ENCODE data around the gene C1orf115. TPM values are rescaled to one million over a fixed set of nuclear protein-coding genes. Genes with fewer than 3 reads are reported as not detected.

The C1orf115 gene
- total and polyA plus RNA-seq, 9 of the 15 experiments (the other 6 are each of a cell fraction or from before 2014, with no cell fraction given): not detected

GRCh38 chr1:220696863-220697231 lies 6.7 kb downstream of the C1orf115 start:
- no peaks in the 10 kb centered on the region for H3K9me1 ChIP-seq (ENCODE audit: control insufficient read depth, insufficient read depth, low read length)
- no peaks in the 10 kb centered on the region for H3K9me3 ChIP-seq (replicated peaks; ENCODE audit: control insufficient read depth, insufficient read depth, low read depth, low read length)
- intact Hi-C loops (cut with micrococcal nuclease) (no loop called here), in situ Hi-C loops (cut with MboI) (no loop called here)
- no peak overlapping the region for H3K4me2 ChIP-seq (ENCODE audit: insufficient read depth, low read length)
- H3K9ac ChIP-seq (ENCODE audit: insufficient read depth in 1 of 2, low read depth in 2 of 2, low read length in 2 of 2): no peak overlapping the region
- peaks cover 6 to 41% of the 10 kb centered on the region in 2 experiments; a peak in 3 of 5 replicates for H3K27me3 ChIP-seq (ENCODE audit: control insufficient read depth in 2 of 2, insufficient read depth in 2 of 2, low read length in 2 of 2)
- ChIA-PET POLR2A (no interaction called here), CTCF (ENCODE audit: low intra/inter-chr PET ratio) (no interaction called here)
- H3K4me3 ChIP-seq: no peak overlapping the region
- H2AFZ ChIP-seq (ENCODE audit: low read depth, low read length): no peak overlapping the region
- no peaks in the 10 kb centered on the region for H3K4me1 ChIP-seq (replicated peaks in 1 of 2; ENCODE audit: control insufficient read depth in 2 of 2, insufficient read depth in 2 of 2, low read length in 2 of 2)
- no peaks in the 10 kb centered on the region for H4K20me1 ChIP-seq (replicated peaks; ENCODE audit: control insufficient read depth, insufficient read depth, low read length)
- no peak for TF ChIP-seq JUND (IDR thresholded peaks at IDR 0.05; ENCODE audit: borderline replicate concordance, low read depth, low read length)
- TF ChIP-seq JUND (tag; IDR thresholded peaks at IDR 0.05; ENCODE audit: borderline replicate concordance, low read depth, low read length): 0 out of 3 replicates have a peak, but pooled peaks have one; percentile 13
- TF ChIP-seq NCOA1 (IDR thresholded peaks at IDR 0.05; ENCODE audit: low read depth): no peak
- FAIRE-seq (no peak), ATAC-seq (peak; percentile 31; the same call in 2 of the 3 replicates), DNase-seq (ENCODE audit: extremely low read depth in 1 of 4, low spot score in 3 of 4) (peak in 1 of 4 experiments; percentile 7)
- H3K36me3 ChIP-seq (ENCODE audit: control insufficient read depth, insufficient read depth, low read length): no peaks in the 10 kb centered on the region
- no peak overlapping the region for H3K27ac ChIP-seq (ENCODE audit: extremely low read depth, low read depth, low read length)
- WGBS (ENCODE audit: insufficient coverage, low coverage, missing lambda C conversion rate): under 1% methylated on average over 9 of the region's 9 CpGs
- BruUV-seq (replicated peaks): no TSS peak
- no peaks in the 10 kb centered on the region for H3K79me2 ChIP-seq (ENCODE audit: control insufficient read depth, insufficient read depth, low read length)

- Histone ChIP-seq H3K36me3 (ENCODE audit: control insufficient read depth, insufficient read depth, low read length) (no peaks in the 10 kb centered on the region), H3K4me3 (no peak overlapping the region), H3K9me3 (replicated peaks; ENCODE audit: control insufficient read depth, insufficient read depth, low read depth, low read length) (no peaks in the 10 kb centered on the region), H3K79me2 (ENCODE audit: control insufficient read depth, insufficient read depth, low read length) (no peaks in the 10 kb centered on the region), H3K4me2 (ENCODE audit: insufficient read depth, low read length) (no peak overlapping the region), H3K9me1 (ENCODE audit: control insufficient read depth, insufficient read depth, low read length) (no peaks in the 10 kb centered on the region), H3K4me1 (replicated peaks in 1 of 2; ENCODE audit: control insufficient read depth in 2 of 2, insufficient read depth in 2 of 2, low read length in 2 of 2) (no peaks in the 10 kb centered on the region), H3K27ac (ENCODE audit: extremely low read depth, low read depth, low read length) (no peak overlapping the region), H3K9ac (ENCODE audit: insufficient read depth in 1 of 2, low read depth in 2 of 2, low read length in 2 of 2) (no peak overlapping the region), H3K27me3 (ENCODE audit: control insufficient read depth in 2 of 2, insufficient read depth in 2 of 2, low read length in 2 of 2) (peaks cover 9 to 40% of the 10 kb centered on the region in 2 experiments; a peak in 3 of 5 replicates), H2AFZ (ENCODE audit: low read depth, low read length) (no peak overlapping the region), H4K20me1 (replicated peaks; ENCODE audit: control insufficient read depth, insufficient read depth, low read length) (no peaks in the 10 kb centered on the region)
- CTCF ChIA-PET (ENCODE audit: low intra/inter-chr PET ratio): no interaction called here
- WGBS (ENCODE audit: insufficient coverage, low coverage, missing lambda C conversion rate): 0% methylated on average over 6 of the region's 6 CpGs
- FAIRE-seq (no peak), ATAC-seq (no peak), DNase-seq (ENCODE audit: extremely low read depth in 1 of 4, low spot score in 3 of 4) (no peak)
- in situ Hi-C loops (cut with MboI): no loop called here
- intact Hi-C loops (cut with micrococcal nuclease): no loop called here
- POLR2A ChIA-PET: no interaction called here
- no TSS peak for BruUV-seq (replicated peaks)
- no peak for TF ChIP-seq RERE (CRISPR knock-in tag; IDR thresholded peaks at IDR 0.05; ENCODE audit: borderline replicate concordance)
- no peak for TF ChIP-seq KDM1A (IDR thresholded peaks at IDR 0.05)
- no peak for TF ChIP-seq CREBBP (IDR thresholded peaks at IDR 0.05; ENCODE audit: low read depth, low read length)
- no peak for TF ChIP-seq CTBP1 (IDR thresholded peaks at IDR 0.05; ENCODE audit: borderline replicate concordance)
- no peak for TF ChIP-seq RBM15 (IDR thresholded peaks at IDR 0.05; ENCODE audit: insufficient read depth, low read length)
- no peak for TF ChIP-seq PURB (CRISPR knock-in tag; IDR thresholded peaks at IDR 0.05; ENCODE audit: low read depth)
- no peak for TF ChIP-seq PML (IDR thresholded peaks at IDR 0.05; ENCODE audit: low read length)
- no peak for TF ChIP-seq NFE2L1 (tag; IDR thresholded peaks at IDR 0.05; ENCODE audit: borderline replicate concordance, low read depth)
- no peak for TF ChIP-seq BHLHE40 (IDR thresholded peaks at IDR 0.05; ENCODE audit: low read length)
- TF ChIP-seq MCM2 (IDR thresholded peaks at IDR 0.05; ENCODE audit: low read depth): no peak
Measured at GRCh38 chr1:220697326-220697725, 7.2 kb downstream of the C1orf115 start.
